ENCODE data around the gene UHRF2. TPM values are rescaled to one million over a fixed set of nuclear protein-coding genes. Genes with fewer than 3 reads are reported as not detected.

The UHRF2 gene
- total RNA-seq, 1 experiment from 2014 or later: 40.6 TPM

DNA sequence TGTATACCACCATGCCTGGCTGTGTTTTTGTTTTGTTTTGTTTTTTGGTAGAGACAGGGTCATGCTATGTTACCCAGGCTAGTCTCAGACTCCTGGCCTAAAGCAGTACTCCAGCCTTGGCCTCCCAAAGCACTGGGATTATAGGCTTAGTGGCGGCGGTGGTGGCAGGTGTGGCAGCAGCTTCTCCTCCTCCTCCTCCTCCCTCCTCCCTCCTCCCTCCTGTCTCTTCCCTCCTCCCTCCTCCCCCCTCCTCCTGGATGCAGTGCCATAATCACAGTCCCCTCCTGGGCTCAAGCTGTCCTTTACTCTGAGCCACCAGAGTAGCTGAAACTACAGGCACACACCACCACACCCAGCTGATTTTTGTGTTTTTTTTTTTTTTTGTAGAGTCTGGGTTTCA lies 71.2 kb downstream of the UHRF2 start:
- H3K27me3 ChIP-seq (ENCODE audit: insufficient read depth, low read length): no peaks in the 10 kb centered on the region
- DNase-seq (ENCODE audit: low read depth, low spot score) (no peak), ATAC-seq (no peak)
- ChIA-PET POLR2A (no interaction called here), CTCF (no interaction called here), RAD21 (ENCODE audit: low non-redundant PET in 1 of 2, low total read pairs in 2 of 2, uncharacterized antibody in 2 of 2, unreplicated experiment in 2 of 2) (no interaction called here)
- H3K79me2 ChIP-seq (ENCODE audit: insufficient read depth, low read length): no peaks in the 10 kb centered on the region; the same call in 1 of the 2 replicates
- H3K9ac ChIP-seq (ENCODE audit: low read length): no peak overlapping the region
- BruUV-seq (replicated peaks): no TSS peak
- intact Hi-C loops (cut with micrococcal nuclease): no loop called here
- no peak overlapping the region for H3K4me3 ChIP-seq (replicated peaks in 1 of 2; ENCODE audit: low read depth in 1 of 2, low read length in 2 of 2)
- H3K27ac ChIP-seq (ENCODE audit: low read depth, low read length): no peak overlapping the region
- H3K9me3 ChIP-seq (ENCODE audit: control insufficient read depth in 1 of 2, insufficient read depth in 1 of 2, low read depth in 1 of 2, low read length in 2 of 2): no peaks in the 10 kb centered on the region
- no peaks in the 10 kb centered on the region for H4K20me1 ChIP-seq (ENCODE audit: insufficient read depth)
- TF ChIP-seq, protein P1, sequence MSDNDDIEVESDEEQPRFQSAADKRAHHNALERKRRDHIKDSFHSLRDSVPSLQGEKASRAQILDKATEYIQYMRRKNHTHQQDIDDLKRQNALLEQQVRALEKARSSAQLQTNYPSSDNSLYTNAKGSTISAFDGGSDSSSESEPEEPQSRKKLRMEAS (IDR thresholded peaks at IDR 0.05): no peak
- TF ChIP-seq SRF (IDR thresholded peaks at IDR 0.05; ENCODE audit: low read depth) (no peak), POLR2A (IDR thresholded peaks at IDR 0.05; ENCODE audit: borderline replicate concordance, extremely low read depth, insufficient read depth, insufficient read length) (no peak), EZH2phosphoT487 (IDR thresholded peaks at IDR 0.05; ENCODE audit: borderline replicate concordance) (no peak), ZNF274 (IDR thresholded peaks at IDR 0.05; ENCODE audit: low read depth, low read length) (no peak), ZFX (IDR thresholded peaks at IDR 0.05) (no peak), ZBTB33 (IDR thresholded peaks at IDR 0.05; ENCODE audit: extremely low read depth, insufficient replicate concordance, low read length) (no peak), YY1 (IDR thresholded peaks at IDR 0.05; ENCODE audit: extremely low read depth, insufficient replicate concordance, low read depth, low read length) (no peak), EGR1 (IDR thresholded peaks at IDR 0.05; ENCODE audit: low read depth) (no peak)
- TF ChIP-seq, protein P2, sequence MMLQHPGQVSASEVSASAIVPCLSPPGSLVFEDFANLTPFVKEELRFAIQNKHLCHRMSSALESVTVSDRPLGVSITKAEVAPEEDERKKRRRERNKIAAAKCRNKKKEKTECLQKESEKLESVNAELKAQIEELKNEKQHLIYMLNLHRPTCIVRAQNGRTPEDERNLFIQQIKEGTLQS (IDR thresholded peaks at IDR 0.05): no peak
- no peaks in the 10 kb centered on the region for H3K4me1 ChIP-seq (ENCODE audit: control insufficient read depth in 1 of 2, insufficient read depth in 2 of 2, low read length in 2 of 2)
- peaks cover 7 to 18% of the 10 kb centered on the region in 2 experiments; a peak in 2 of 4 replicates for H3K36me3 ChIP-seq (ENCODE audit: control insufficient read depth in 1 of 2, insufficient read depth in 2 of 2, low read length in 2 of 2)
- no peaks in the 10 kb centered on the region for H3K9me2 ChIP-seq (ENCODE audit: insufficient read depth)
- no peak overlapping the region for H3K4me2 ChIP-seq (ENCODE audit: low read length)
- no peak overlapping the region for H2AFZ ChIP-seq (ENCODE audit: low read depth, low read length, poor library complexity, severe bottlenecking)
